ENCODE results near the gene TXNRD3. TPM values are rescaled to one million over a fixed set of nuclear protein-coding genes. Genes with fewer than 3 reads are reported as not detected.
"Not testable (repeated sequence)": the region's sequence is repeated elsewhere in the genome, so short reads cannot be mapped to it uniquely, and the experiment has no call there.

TXNRD3 gene
- total RNA-seq, 1 experiment from 2014 or later = 22.5 TPM

DNA sequence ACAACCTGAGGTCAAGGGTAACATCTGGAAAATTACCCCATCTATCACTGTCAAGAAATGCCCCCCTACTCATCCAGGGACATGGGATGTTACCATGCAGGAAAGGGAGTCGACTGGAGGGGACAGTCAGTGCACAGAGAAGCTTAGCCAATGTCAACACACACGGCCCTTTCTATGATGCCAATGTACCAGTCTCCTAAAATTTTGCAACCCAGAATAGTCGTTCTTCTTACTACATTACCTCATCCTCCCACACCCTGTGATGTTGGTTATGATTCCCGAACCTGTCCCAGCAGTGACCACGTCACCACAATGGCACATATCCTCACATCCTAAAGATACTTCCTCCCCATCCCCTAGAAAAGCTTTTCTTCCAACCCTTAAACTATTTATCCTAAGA, 20.1 kb downstream of the TXNRD3 start:
- no TSS peak for BruUV-seq (replicated peaks)
- CTCF ChIA-PET = no interaction called here

DNA sequence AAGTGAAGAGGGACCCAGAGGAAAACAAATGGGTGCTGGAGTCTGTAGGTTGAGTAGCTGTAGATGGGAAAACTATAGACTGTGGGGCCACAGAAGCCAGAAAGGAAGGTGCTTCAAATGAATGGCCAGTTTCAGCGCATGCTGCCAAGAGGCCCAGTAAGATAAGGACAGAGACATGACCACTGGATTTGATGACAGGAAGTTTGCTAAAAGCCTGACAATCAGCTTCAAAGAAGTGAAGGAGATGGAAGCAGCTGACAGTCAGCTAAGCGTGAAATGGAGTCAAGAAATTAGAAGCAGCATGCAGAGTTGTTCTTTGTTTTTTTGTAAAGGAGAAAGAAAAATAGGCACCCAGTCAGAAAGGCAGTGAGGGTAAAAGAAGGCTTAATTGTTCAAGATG, 24.9 kb downstream of the TXNRD3 start:
- H3K4me2 ChIP-seq = no peak overlapping the region
- BruUV-seq (replicated peaks) = no TSS peak
- ChIA-PET POLR2A (ENCODE audit: unreplicated experiment) (no interaction called here), CTCF (no interaction called here)
- no peaks in the 10 kb centered on the region for H3K9me2 ChIP-seq (ENCODE audit: insufficient read depth)
- H3K4me3 ChIP-seq = no peak overlapping the region
- no peak overlapping the region for H3K27ac ChIP-seq
- peaks cover 4% of the 10 kb centered on the region; the same call in 1 of the 2 replicates for H3K36me3 ChIP-seq (ENCODE audit: low read depth)
- no peaks in the 10 kb centered on the region for H3F3A ChIP-seq (ENCODE audit: insufficient read depth, low read depth)
- no peak for DNase-seq
- H3K9me3 ChIP-seq (ENCODE audit: insufficient read depth, low read depth) = no peaks in the 10 kb centered on the region
- intact Hi-C loops (cut with micrococcal nuclease; ENCODE audit: unreplicated experiment) = no loop called here
- H3K4me1 ChIP-seq (replicated peaks; ENCODE audit: insufficient read depth) = no peaks in the 10 kb centered on the region
- TF ChIP-seq, protein P1, sequence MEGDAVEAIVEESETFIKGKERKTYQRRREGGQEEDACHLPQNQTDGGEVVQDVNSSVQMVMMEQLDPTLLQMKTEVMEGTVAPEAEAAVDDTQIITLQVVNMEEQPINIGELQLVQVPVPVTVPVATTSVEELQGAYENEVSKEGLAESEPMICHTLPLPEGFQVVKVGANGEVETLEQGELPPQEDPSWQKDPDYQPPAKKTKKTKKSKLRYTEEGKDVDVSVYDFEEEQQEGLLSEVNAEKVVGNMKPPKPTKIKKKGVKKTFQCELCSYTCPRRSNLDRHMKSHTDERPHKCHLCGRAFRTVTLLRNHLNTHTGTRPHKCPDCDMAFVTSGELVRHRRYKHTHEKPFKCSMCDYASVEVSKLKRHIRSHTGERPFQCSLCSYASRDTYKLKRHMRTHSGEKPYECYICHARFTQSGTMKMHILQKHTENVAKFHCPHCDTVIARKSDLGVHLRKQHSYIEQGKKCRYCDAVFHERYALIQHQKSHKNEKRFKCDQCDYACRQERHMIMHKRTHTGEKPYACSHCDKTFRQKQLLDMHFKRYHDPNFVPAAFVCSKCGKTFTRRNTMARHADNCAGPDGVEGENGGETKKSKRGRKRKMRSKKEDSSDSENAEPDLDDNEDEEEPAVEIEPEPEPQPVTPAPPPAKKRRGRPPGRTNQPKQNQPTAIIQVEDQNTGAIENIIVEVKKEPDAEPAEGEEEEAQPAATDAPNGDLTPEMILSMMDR (conservative IDR thresholded peaks at IDR 0.05) = no peak
- TF ChIP-seq EZH2 (IDR thresholded peaks at IDR 0.05; ENCODE audit: low read depth) = no peak
- H3K27me3 ChIP-seq (ENCODE audit: insufficient read depth, low read depth) = no peaks in the 10 kb centered on the region
- H3K79me2 ChIP-seq (ENCODE audit: low read depth) = no peaks in the 10 kb centered on the region
- no peak overlapping the region for H2AFZ ChIP-seq
- no peaks in the 10 kb centered on the region for H4K20me1 ChIP-seq (ENCODE audit: insufficient read depth)

More for the DNA sequence above, 20.1 kb downstream of the TXNRD3 start:
- Histone ChIP-seq H4K20me1 (ENCODE audit: insufficient read depth) (no peaks in the 10 kb centered on the region), H3K4me2 (no peak overlapping the region), H2AFZ (no peak overlapping the region), H3K4me3 (no peak overlapping the region), H3F3A (ENCODE audit: insufficient read depth, low read depth) (no peaks in the 10 kb centered on the region), H3K9me3 (ENCODE audit: insufficient read depth, low read depth) (no peaks in the 10 kb centered on the region), H3K9me2 (ENCODE audit: insufficient read depth) (no peaks in the 10 kb centered on the region), H3K27me3 (ENCODE audit: insufficient read depth, low read depth) (no peaks in the 10 kb centered on the region), H3K4me1 (replicated peaks; ENCODE audit: insufficient read depth) (no peaks in the 10 kb centered on the region), H3K36me3 (ENCODE audit: low read depth) (peaks cover 6% of the 10 kb centered on the region; the same call in 1 of the 2 replicates), H3K27ac (no peak overlapping the region), H3K79me2 (ENCODE audit: low read depth) (no peaks in the 10 kb centered on the region)
- intact Hi-C loops (cut with micrococcal nuclease; ENCODE audit: unreplicated experiment) = no loop called here
- POLR2A ChIA-PET (ENCODE audit: unreplicated experiment) = no interaction called here
- no peak for DNase-seq
- TF ChIP-seq EZH2 (IDR thresholded peaks at IDR 0.05; ENCODE audit: low read depth) = no peak
- TF ChIP-seq, protein P1 (conservative IDR thresholded peaks at IDR 0.05) = no peak

DNA sequence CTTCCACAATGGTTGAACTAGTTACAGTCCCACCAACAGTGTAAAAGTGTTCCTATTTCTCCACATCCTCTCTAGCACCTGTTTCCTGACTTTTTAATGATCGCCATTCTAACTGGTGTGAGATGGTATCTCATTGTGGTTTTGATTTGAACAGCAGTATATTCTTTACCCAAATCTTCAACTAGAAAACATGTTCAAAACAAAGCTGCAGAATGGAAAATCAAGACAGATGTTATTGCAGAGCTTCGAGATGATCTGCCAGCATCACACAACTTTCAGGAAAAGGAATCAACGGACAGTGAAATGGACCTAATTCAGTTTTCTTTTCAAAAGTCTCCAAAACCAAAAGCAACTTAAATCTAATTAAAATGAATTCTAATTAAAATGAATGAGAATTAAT, 29.2 kb downstream of the TXNRD3 start:
- H3K27ac ChIP-seq; H3K4me2 ChIP-seq; POLR2A ChIA-PET (ENCODE audit: unreplicated experiment); H3K9me3 ChIP-seq (ENCODE audit: insufficient read depth, low read depth); H3F3A ChIP-seq (ENCODE audit: insufficient read depth, low read depth); H3K4me3 ChIP-seq; H4K20me1 ChIP-seq (ENCODE audit: insufficient read depth); H3K27me3 ChIP-seq (ENCODE audit: insufficient read depth, low read depth); DNase-seq; CTCF ChIA-PET; intact Hi-C loops (cut with micrococcal nuclease; ENCODE audit: unreplicated experiment); H3K79me2 ChIP-seq (ENCODE audit: low read depth); H3K9me2 ChIP-seq (ENCODE audit: insufficient read depth); H3K36me3 ChIP-seq (ENCODE audit: low read depth); BruUV-seq (replicated peaks); H2AFZ ChIP-seq: not testable (repeated sequence)
- H3K4me1 ChIP-seq (replicated peaks; ENCODE audit: insufficient read depth) = peaks cover 11% of the 10 kb centered on the region; the same call in 1 of the 2 replicates

DNA sequence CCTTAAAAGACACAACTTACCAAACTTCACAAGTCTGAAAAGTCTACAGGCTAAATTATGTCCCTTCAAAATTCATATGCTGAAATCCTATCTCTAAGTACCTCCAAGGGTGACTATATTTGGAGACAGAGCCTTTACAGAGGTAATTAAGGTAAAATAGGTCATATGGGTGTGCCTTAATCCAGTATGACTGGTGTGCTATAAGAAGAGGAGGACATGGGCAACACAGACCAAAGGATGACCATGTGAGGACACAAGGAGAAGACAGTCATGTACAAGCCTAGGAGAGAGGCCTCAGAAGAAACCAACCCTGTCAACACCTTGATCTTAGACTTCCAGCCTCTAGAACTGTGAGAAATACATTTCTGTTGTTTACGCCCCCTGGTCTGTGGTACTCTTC, 32.2 kb downstream of the TXNRD3 start:
- no peak for DNase-seq
- Histone ChIP-seq H2AFZ (no peak overlapping the region), H3K4me2 (no peak overlapping the region), H3K79me2 (ENCODE audit: low read depth) (no peaks in the 10 kb centered on the region), H3K9me2 (ENCODE audit: insufficient read depth) (no peaks in the 10 kb centered on the region), H3K36me3 (ENCODE audit: low read depth) (peaks cover 11% of the 10 kb centered on the region; the same call in 1 of the 2 replicates), H3K27me3 (ENCODE audit: insufficient read depth, low read depth) (no peaks in the 10 kb centered on the region), H3K27ac (no peak overlapping the region), H3K4me3 (no peak overlapping the region), H3K9me3 (ENCODE audit: insufficient read depth, low read depth) (0 out of 2 replicates have a peak, but pooled peaks cover 4% of the 10 kb centered on the region), H3K4me1 (replicated peaks; ENCODE audit: insufficient read depth) (peaks cover 17% of the 10 kb centered on the region), H4K20me1 (ENCODE audit: insufficient read depth) (no peaks in the 10 kb centered on the region), H3F3A (ENCODE audit: insufficient read depth, low read depth) (peaks cover 9% of the 10 kb centered on the region)
- ChIA-PET CTCF (no interaction called here), POLR2A (ENCODE audit: unreplicated experiment) (no interaction called here)
- TF ChIP-seq EZH2 (IDR thresholded peaks at IDR 0.05; ENCODE audit: low read depth) = no peak
- TF ChIP-seq, protein P1 (conservative IDR thresholded peaks at IDR 0.05) = no peak
- intact Hi-C loops (cut with micrococcal nuclease; ENCODE audit: unreplicated experiment) = no loop called here
- no TSS peak for BruUV-seq (replicated peaks)

Data from PC-9 (cell line).